Neuron (in vitro differentiated cells): ENCODE results near the gene ENPEP.

ENCODE experiments used
- H2AFZ ChIP-seq: one replicate; pipeline ENCODE4 v1.6.1; 2013; ENCODE audit warnings: low read depth, mild to moderate bottlenecking, inconsistent platforms, low read length, moderate library complexity
- H3K27me3 ChIP-seq: one replicate; pipeline ENCODE4 v1.6.1; 2013; ENCODE audit warnings: low read length; ENCODE audit not compliant: insufficient read depth
- H3K36me3 ChIP-seq: one replicate; pipeline ENCODE4 v1.6.1; 2013; ENCODE audit warnings: low read length; ENCODE audit not compliant: insufficient read depth
- H3K4me1 ChIP-seq: one replicate; pipeline ENCODE4 v1.6.1; 2013; ENCODE audit warnings: low read length; ENCODE audit not compliant: insufficient read depth
- H3K4me3 ChIP-seq: 2 replicates; pipeline ENCODE4 v1.5.1; 2013; ENCODE audit warnings: mild to moderate bottlenecking, low read length, moderate library complexity
- H3K9me3 ChIP-seq: one replicate; pipeline ENCODE4 v1.6.1; 2013; ENCODE audit warnings: low read length

The ENPEP gene

GRCh38 chr4:110609044-110609750 is 133.2 kb downstream of the ENPEP start:
- no peaks in the 10 kb centered on the region for H3K9me3 ChIP-seq
- H3K4me1 ChIP-seq, result peaks cover 12% of the 10 kb centered on the region
- no peak overlapping the region for H3K4me3 ChIP-seq
- peaks cover 32% of the 10 kb centered on the region for H3K27me3 ChIP-seq
- no peak overlapping the region for H2AFZ ChIP-seq
- H3K36me3 ChIP-seq, result no peaks in the 10 kb centered on the region

DNA sequence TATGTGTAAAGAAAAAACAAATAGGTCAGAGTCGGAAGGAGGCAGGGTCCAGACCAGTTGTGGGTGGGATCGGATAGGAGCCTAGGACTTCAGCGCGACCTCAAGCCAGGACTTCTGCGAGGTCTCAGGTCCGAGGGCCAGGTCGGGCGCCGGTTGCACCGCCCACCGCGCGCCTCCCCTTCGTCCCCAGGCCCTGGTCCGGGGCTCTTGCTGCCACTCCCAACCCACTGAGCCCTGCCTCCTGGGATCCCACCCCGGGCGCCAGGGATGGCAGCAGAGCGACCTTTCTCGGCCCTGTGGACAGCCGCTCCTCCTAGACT is 134.6 kb downstream of the ENPEP start:
- Histone ChIP-seq H3K36me3 (no peaks in the 10 kb centered on the region), H3K27me3 (peaks cover 46% of the 10 kb centered on the region), H3K9me3 (no peaks in the 10 kb centered on the region), H3K4me3 (no peak overlapping the region), H3K4me1 (peaks cover 12% of the 10 kb centered on the region), H2AFZ (no peak overlapping the region)

- Histone ChIP-seq H2AFZ (no peak overlapping the region), H3K4me3 (no peak overlapping the region), H3K27me3 (peaks cover 52% of the 10 kb centered on the region), H3K9me3 (no peaks in the 10 kb centered on the region), H3K36me3 (no peaks in the 10 kb centered on the region), H3K4me1 (peaks cover 12% of the 10 kb centered on the region)
Observed at GRCh38 chr4:110610940-110611831, 135.2 kb downstream of the ENPEP start.

GRCh38 chr4:110611968-110612447 is 136.1 kb downstream of the ENPEP start:
- peaks cover 60% of the 10 kb centered on the region for H3K27me3 ChIP-seq
- no peak overlapping the region for H3K4me3 ChIP-seq
- no peaks in the 10 kb centered on the region for H3K9me3 ChIP-seq
- peaks cover 12% of the 10 kb centered on the region for H3K4me1 ChIP-seq
- no peaks in the 10 kb centered on the region for H3K36me3 ChIP-seq
- no peak overlapping the region for H2AFZ ChIP-seq

DNA sequence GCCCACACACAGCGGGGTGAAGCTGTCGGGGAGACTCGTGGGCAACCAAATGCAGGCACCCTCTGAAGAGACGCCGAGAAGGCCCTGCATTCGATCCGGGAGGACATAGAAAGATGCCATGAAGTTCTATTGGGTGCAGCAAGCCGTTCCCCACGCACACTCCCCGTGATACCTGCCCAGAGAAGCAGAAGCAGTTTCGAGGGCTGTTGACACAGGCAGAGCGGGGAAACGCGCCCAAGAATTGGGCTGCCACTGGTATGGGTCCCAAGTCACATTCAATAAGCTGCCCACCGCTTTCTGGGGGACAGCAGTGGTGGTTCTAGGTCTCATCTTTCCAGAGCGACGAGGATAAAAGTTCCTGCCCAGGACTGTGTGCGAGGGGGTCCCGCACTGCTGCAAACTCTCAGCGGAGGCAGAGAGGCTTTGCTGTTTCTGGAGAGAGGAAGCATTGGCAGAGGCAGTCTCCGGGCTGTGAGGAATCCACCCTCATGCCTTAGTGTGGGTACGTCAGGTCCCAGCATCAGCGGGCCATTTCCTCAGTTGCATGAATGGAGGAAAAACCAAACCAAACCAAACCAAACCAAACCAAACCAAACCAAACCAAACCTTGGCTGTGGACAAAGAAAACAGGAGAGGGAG is 136.8 kb downstream of the ENPEP start:
- Histone ChIP-seq H3K27me3 (peaks cover 68% of the 10 kb centered on the region), H3K36me3 (no peaks in the 10 kb centered on the region), H3K4me3 (no peak overlapping the region), H3K4me1 (peaks cover 12% of the 10 kb centered on the region), H2AFZ (no peak overlapping the region), H3K9me3 (no peaks in the 10 kb centered on the region)

DNA sequence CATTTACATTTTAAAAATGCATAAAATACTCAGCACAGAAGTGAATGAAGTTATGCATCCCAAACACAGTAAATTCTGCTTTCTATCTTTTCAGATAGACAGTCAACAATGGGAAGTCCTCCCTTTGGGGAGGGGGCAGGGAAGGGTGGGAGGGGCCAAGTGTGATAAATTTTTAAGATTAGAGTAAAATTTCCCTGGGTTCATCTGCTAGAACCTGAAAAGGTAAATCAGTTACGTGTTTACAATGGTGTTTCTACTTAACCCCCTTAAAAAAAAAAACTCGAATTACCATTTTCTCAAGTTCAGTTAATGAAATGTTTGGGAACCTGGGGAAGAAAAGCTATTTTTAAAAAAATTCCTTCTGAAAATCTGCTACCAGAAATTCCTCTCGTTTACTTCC is 137.8 kb downstream of the ENPEP start:
- H3K4me3 ChIP-seq, result no peak overlapping the region

GRCh38 chr4:110614173-110614963 is 138.4 kb downstream of the ENPEP start:
- Histone ChIP-seq H3K9me3 (no peaks in the 10 kb centered on the region), H3K4me1 (peaks cover under 1% of the 10 kb centered on the region), H3K4me3 (no peak overlapping the region), H3K27me3 (peaks cover 84% of the 10 kb centered on the region), H2AFZ (no peak overlapping the region), H3K36me3 (no peaks in the 10 kb centered on the region)

More for the DNA sequence above, 137.8 kb downstream of the ENPEP start:
- H3K36me3 ChIP-seq, result no peaks in the 10 kb centered on the region
- H3K9me3 ChIP-seq, result no peaks in the 10 kb centered on the region
- H3K27me3 ChIP-seq, result peaks cover 78% of the 10 kb centered on the region
- peaks cover 7% of the 10 kb centered on the region for H3K4me1 ChIP-seq
- H2AFZ ChIP-seq, result no peak overlapping the region
